GM12878 (cell line): Measurements from ENCODE around the gene UTP4. TPM values are rescaled to one million over a fixed set of nuclear protein-coding genes. Genes with fewer than 3 reads are reported as not detected.

Experiments used
- ATAC-seq: fragments of 200-7000 bp; cut with Tn5 transposase; 3 replicates; pipeline ENCODE4 v1.9.1; 2020; ENCODE audit warnings: mild to moderate bottlenecking, moderate library complexity
- BruUV-seq: library from RNA; stranded (reverse); fragments of 400-500 nt; replicated peaks from 2 replicates; lab custom pipeline; 2021; lab: Mats Ljungman, UMichigan
- CTCF ChIA-PET: fragments of 300-600 bp; sonication (Branson Sonifier 250); formaldehyde crosslinking; extraction: SDS; loops from one replicate; lab custom pipeline; 2021; ENCODE audit warnings: inconsistent platforms; lab: Yijun Ruan, JAX
- POLR2A ChIA-PET: fragments of 350-600 bp; formaldehyde crosslinking; extraction: SDS; loops from one replicate; lab custom pipeline; 2021; ENCODE audit warnings: inconsistent platforms; lab: Charles Lee
- RAD21 ChIA-PET: fragments of 300-600 bp; sonication (Branson Sonifier 250); formaldehyde crosslinking; loops from one replicate; lab custom pipeline; 2023; ENCODE audit warnings: antibody characterized with exemption; ENCODE audit not compliant: unreplicated experiment; lab: Charles Lee
- SMC1A ChIA-PET: fragments of 300-600 bp; sonication (Branson Sonifier 250); formaldehyde crosslinking; loops from one replicate; lab custom pipeline; 2023; ENCODE audit not compliant: unreplicated experiment, uncharacterized antibody; lab: Charles Lee
- DNase-seq: peaks from one replicate; pipeline ENCODE4 v3.0.0-alpha.2; 2011; ENCODE audit warnings: low read depth, low spot score
- FAIRE-seq: peaks from 3 replicates; lab custom pipeline; 2011; peaks lifted over from hg19 to GRCh38; lab: Jason Lieb, UNC
- H2AFZ ChIP-seq: 2 replicates; pipeline ENCODE4 v1.6.0; 2011; ENCODE audit warnings: low read depth, low read length, control low read depth; ENCODE audit not compliant: control insufficient read depth
- H3K27ac ChIP-seq: 2 replicates; pipeline ENCODE4 v1.5.1; 2011; ENCODE audit warnings: control low read depth; ENCODE audit not compliant: control insufficient read depth, insufficient read depth
- H3K27me3 ChIP-seq, 2 experiments: replicated peaks in 1 of 2; 2 replicates each; pipeline versions ENCODE4 v1.6.0 to v1.6.1; 2011; ENCODE audit warnings: low read length in 1 of 2; ENCODE audit not compliant: control insufficient read depth in 2 of 2, insufficient read depth in 2 of 2
- H3K36me3 ChIP-seq, 2 experiments: 2 replicates each; pipeline ENCODE4 v1.5.1; 2011; ENCODE audit warnings: low read length in 1 of 2; ENCODE audit not compliant: control insufficient read depth in 2 of 2, insufficient read depth in 2 of 2
- H3K4me1 ChIP-seq: 2 replicates; pipeline ENCODE4 v1.6.1; 2011; ENCODE audit warnings: mild to moderate bottlenecking, low read length, moderate library complexity, mixed read lengths; ENCODE audit not compliant: control insufficient read depth, insufficient read depth
- H3K4me2 ChIP-seq: 2 replicates; pipeline ENCODE4 v1.6.0; 2011; ENCODE audit warnings: control low read depth; ENCODE audit not compliant: control insufficient read depth, insufficient read depth
- H3K4me3 ChIP-seq: fragments of 200-600 bp; sonication (generic); 2 replicates; pipeline ENCODE4 v1.5.1; 2016
- H3K79me2 ChIP-seq: 2 replicates; pipeline ENCODE4 v1.6.0; 2011; ENCODE audit warnings: low read length; ENCODE audit not compliant: control insufficient read depth, insufficient read depth
- H3K9ac ChIP-seq: 2 replicates; pipeline ENCODE4 v1.8.0; 2011; ENCODE audit warnings: low read length, control low read depth, mixed read lengths; ENCODE audit not compliant: control insufficient read depth, insufficient read depth
- H3K9me3 ChIP-seq: replicated peaks from 3 replicates; pipeline ENCODE4 v1.5.1; 2011; ENCODE audit warnings: mild to moderate bottlenecking, low read length; ENCODE audit not compliant: control insufficient read depth, insufficient read depth
- H4K20me1 ChIP-seq: 2 replicates; pipeline ENCODE4 v1.6.0; 2011; ENCODE audit not compliant: control insufficient read depth, insufficient read depth
- ASH2L ChIP-seq: fragments of 300-600, 200-600 bp; sonication (generic); IDR thresholded peaks from 2 replicates; pipeline ENCODE4 v1.6.1; 2017; ENCODE audit warnings: low read depth, mild to moderate bottlenecking, borderline replicate concordance
- ATF7 ChIP-seq: fragments of 450-650 bp; IDR thresholded peaks from 2 replicates; pipeline ENCODE4 v1.6.1; 2016; ENCODE audit warnings: low read depth, mild to moderate bottlenecking
- BMI1 ChIP-seq: fragments of 450-650 bp; IDR thresholded peaks from 2 replicates; pipeline ENCODE4 v1.6.1; 2016; ENCODE audit warnings: mild to moderate bottlenecking, moderate library complexity, borderline replicate concordance
- IKZF1 ChIP-seq: fragments of 450-650 bp; conservative IDR thresholded peaks from 2 replicates; pipeline ENCODE4 v1.6.1; 2017; ENCODE audit warnings: antibody characterized with exemption, mild to moderate bottlenecking
- IRF4 ChIP-seq: IDR thresholded peaks from 2 replicates; pipeline ENCODE4 v1.6.1; 2011; ENCODE audit warnings: low read depth, low read length
- JUND ChIP-seq: IDR thresholded peaks from 2 replicates; pipeline ENCODE4 v1.6.1; 2012; ENCODE audit warnings: low read depth, mild to moderate bottlenecking, low read length, improper control_type of control experiment, moderate library complexity
- LARP7 ChIP-seq: fragments of 450-650 bp; IDR thresholded peaks from 2 replicates; pipeline ENCODE4 v1.6.1; 2017; ENCODE audit warnings: mild to moderate bottlenecking
- NFYA ChIP-seq: IDR thresholded peaks from 2 replicates; pipeline ENCODE4 v1.6.1; 2011; ENCODE audit warnings: low read depth, mild to moderate bottlenecking, low read length, improper control_type of control experiment, borderline replicate concordance
- NR2C2 ChIP-seq: IDR thresholded peaks from 2 replicates; pipeline ENCODE4 v1.6.1; 2011; ENCODE audit warnings: borderline replicate concordance, low read depth; ENCODE audit not compliant: control insufficient read depth, insufficient read length
- SMC3 ChIP-seq: IDR thresholded peaks from 2 replicates; pipeline ENCODE4 v1.6.1; 2011; ENCODE audit warnings: low read length, improper control_type of control experiment, borderline replicate concordance
- SRF ChIP-seq, 2 experiments: IDR thresholded peaks; 2 replicates each; pipeline ENCODE4 v1.6.1; 2011; ENCODE audit warnings: low read depth in 2 of 2, low read length in 2 of 2, mild to moderate bottlenecking in 1 of 2, moderate library complexity in 1 of 2
- TCF12 ChIP-seq: IDR thresholded peaks from 2 replicates; pipeline ENCODE4 v1.6.1; 2011; ENCODE audit warnings: low read depth, mild to moderate bottlenecking, low read length
- ZZZ3 ChIP-seq: IDR thresholded peaks from 2 replicates; pipeline ENCODE4 v1.6.1; 2011; ENCODE audit warnings: low read depth; ENCODE audit not compliant: control insufficient read depth, insufficient read length
- WGBS: methylation state at CpG from one replicate; pipeline ENCODE4 v1.1.6; 2016; ENCODE audit warnings: low lambda C conversion rate; ENCODE audit not compliant: insufficient replicate concordance, insufficient coverage; ENCODE audit errors: missing lambda C conversion rate; 5-methylcytosine and 5-hydroxymethylcytosine counted together
- in situ Hi-C: fragments of 300-500 bp; cut with MboI; formaldehyde crosslinking; loops from 9 replicates; pipeline ENCODE4 v1.14.3; 2018; ENCODE audit warnings: mixed read lengths
- intact Hi-C: fragments of 100-400 bp; cut with micrococcal nuclease; formaldehyde crosslinking; loops from one replicate; pipeline ENCODE4 v1.14.2; 2022; ENCODE audit not compliant: unreplicated experiment
- polyA plus RNA-seq, 11 experiments: library from polyadenylated mRNA; depleted of rRNA in 4 of 11; unstranded in 6 of 11; stranded (reverse) in 5 of 11; fragments of >200 nt; fragmentation: Nextera tagmentation in 4 of 11; fragmentation: Illumina TruSeq in 1 of 11; extraction: Ambion mirVana in 4 of 11; extraction: Trizol in 1 of 11; gene quantifications; 1 replicate in 1 of 11; 2 replicates in 10 of 11; pipeline versions ENCODE4 v1.2.1 to v1.2.3, GENCODE V29; 2011 to 2016; ENCODE audit warnings: inconsistent platforms in 2 of 11, missing spikeins in 2 of 11, low read depth in 1 of 11
- total RNA-seq, 4 experiments: library from RNA; depleted of rRNA in 3 of 4; stranded (reverse); fragments of >200 nt in 3 of 4; fragmentation: Illumina TruSeq in 1 of 4; extraction: Trizol in 1 of 4; gene quantifications; 2 replicates each; pipeline versions ENCODE4 v1.2.1 to v1.2.3, GENCODE V29; 2013 to 2021
- TF ChIP-seq, protein P1 (sequence below): fragments of 450-650 bp; IDR thresholded peaks from 2 replicates; pipeline ENCODE4 v1.6.1; 2016; ENCODE audit warnings: mild to moderate bottlenecking
- TF ChIP-seq, protein P2 (sequence below): fragments of 450-650 bp; IDR thresholded peaks from 2 replicates; pipeline ENCODE4 v1.6.1; 2016; ENCODE audit warnings: mild to moderate bottlenecking
- TF ChIP-seq, protein P3 (sequence below): fragments of 450-650 bp; IDR thresholded peaks from 2 replicates; pipeline ENCODE4 v1.6.1; 2017; ENCODE audit warnings: mild to moderate bottlenecking, moderate library complexity

UTP4 gene
- total and polyA plus RNA-seq, 10 of the 15 experiments (the other 5 are each of a cell fraction or from before 2014, with no cell fraction given) = 32.5 to 131 (median 84.0) TPM

DNA sequence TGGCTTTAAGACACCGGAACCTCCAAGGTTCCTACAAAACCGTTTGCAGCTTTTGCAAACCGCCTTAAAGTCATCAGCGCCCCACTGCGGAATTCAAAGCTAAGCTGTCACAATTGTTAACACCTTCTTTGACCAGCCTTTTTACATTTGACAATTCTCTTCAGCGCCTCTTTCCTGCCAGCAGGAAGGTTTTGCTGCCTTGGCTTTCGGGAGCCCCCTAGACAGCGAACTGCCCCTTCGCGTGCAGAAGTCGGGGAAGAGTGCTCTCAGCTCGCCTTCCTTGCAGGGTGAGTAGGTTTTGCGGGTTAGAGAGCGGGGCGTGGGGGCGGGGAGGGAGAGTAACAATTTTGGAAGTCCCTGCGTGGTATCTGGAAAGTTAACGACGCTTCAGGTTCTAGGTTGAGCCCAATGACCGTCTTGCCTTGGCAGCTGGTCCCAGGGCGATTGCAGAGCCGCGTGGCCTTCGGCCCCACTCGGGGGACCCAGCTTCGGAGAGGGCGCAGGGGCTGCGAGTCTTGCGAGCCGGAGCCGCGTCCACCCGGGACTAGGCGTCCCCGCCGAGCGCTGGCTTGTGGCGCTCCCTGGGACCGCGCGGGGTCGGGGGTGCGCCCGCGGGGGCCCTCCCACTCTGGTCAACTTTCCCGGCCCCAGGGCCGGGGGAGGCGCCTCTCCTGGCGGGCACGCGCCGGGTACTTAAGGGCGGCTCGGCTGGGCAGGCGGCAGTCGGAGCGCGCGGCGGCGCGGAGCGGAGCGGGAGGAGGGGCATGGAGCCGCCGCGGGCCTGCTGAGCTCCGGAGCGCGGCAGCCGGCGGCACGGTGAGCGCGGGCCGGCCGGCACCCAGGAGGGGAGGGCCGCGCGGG, 26.7 kb upstream of the UTP4 start, which contains the start of gene HAS3:
HAS3 (plus strand) TSS at position 153 of the 861 bp plus-strand sequence. CDS start 3,743 bp downstream, outside the sequence.
- ATAC-seq (peak; percentile 88), DNase-seq (no peak), FAIRE-seq (peak; percentile 86)
- no peaks in the 10 kb centered on the region for H3K9me3 ChIP-seq
- 2% methylated on average over 72 of the region's 80 CpGs for WGBS
- no peaks in the 10 kb centered on the region for H4K20me1 ChIP-seq
- peak within 1 kb of the TSS; percentile 74 for H3K4me3 ChIP-seq
- ChIA-PET POLR2A (interaction anchor here (0.6 kb wide), 1 partner anchor 103 kb away, joined by 4 read pairs; no protein-coding TSS in a partner anchor), CTCF (interaction anchor here (0.7 to 1.6 kb wide), 3 partner anchors 18 to 241 kb away, joined by 3 to 4 read pairs (median 3); no protein-coding TSS in a partner anchor), RAD21 (interaction anchor here (1.6 kb wide), 1 partner anchor 258 kb away, joined by 4 read pairs; no protein-coding TSS in a partner anchor), SMC1A (interaction anchor here (0.8 to 1.0 kb wide), 2 partner anchors 24 to 203 kb away, joined by 3 to 4 read pairs; no protein-coding TSS in a partner anchor)
- H3K27me3 ChIP-seq = peaks cover 1 to 3% of the 10 kb centered on the region in 2 experiments; a peak in 2 of 4 replicates
- no peaks in the 10 kb centered on the region for H3K79me2 ChIP-seq
- peaks cover 6% of the 10 kb centered on the region for H3K4me1 ChIP-seq
- no peak within 1 kb of the TSS for H3K9ac ChIP-seq
- peak within 1 kb of the TSS; percentile 93 for H3K4me2 ChIP-seq
- peak within 1 kb of the TSS; percentile 63 for H2AFZ ChIP-seq
- no TSS peak for BruUV-seq
- H3K27ac ChIP-seq = no peak within 1 kb of the TSS
- intact Hi-C loops = no loop called here
- H3K36me3 ChIP-seq = no peaks in the 10 kb centered on the region
- in situ Hi-C loops = no loop called here
- TF ChIP-seq, protein P1, sequence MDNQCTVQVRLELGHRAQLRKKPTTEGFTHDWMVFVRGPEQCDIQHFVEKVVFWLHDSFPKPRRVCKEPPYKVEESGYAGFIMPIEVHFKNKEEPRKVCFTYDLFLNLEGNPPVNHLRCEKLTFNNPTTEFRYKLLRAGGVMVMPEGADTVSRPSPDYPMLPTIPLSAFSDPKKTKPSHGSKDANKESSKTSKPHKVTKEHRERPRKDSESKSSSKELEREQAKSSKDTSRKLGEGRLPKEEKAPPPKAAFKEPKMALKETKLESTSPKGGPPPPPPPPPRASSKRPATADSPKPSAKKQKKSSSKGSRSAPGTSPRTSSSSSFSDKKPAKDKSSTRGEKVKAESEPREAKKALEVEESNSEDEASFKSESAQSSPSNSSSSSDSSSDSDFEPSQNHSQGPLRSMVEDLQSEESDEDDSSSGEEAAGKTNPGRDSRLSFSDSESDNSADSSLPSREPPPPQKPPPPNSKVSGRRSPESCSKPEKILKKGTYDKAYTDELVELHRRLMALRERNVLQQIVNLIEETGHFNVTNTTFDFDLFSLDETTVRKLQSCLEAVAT = no peak
- TF ChIP-seq IRF4 = no peak
- no peak for TF ChIP-seq JUND
- TF ChIP-seq ZZZ3 = no peak
- TF ChIP-seq SMC3 = peak; percentile 45; the same call in 1 of the 2 replicates
- TF ChIP-seq ASH2L = no peak
- TF ChIP-seq IKZF1 = peak; percentile 37
- TF ChIP-seq NR2C2 = no peak
- no peak for TF ChIP-seq BMI1
- no peak for TF ChIP-seq TCF12
- no peak for TF ChIP-seq ATF7
- TF ChIP-seq, protein P2, sequence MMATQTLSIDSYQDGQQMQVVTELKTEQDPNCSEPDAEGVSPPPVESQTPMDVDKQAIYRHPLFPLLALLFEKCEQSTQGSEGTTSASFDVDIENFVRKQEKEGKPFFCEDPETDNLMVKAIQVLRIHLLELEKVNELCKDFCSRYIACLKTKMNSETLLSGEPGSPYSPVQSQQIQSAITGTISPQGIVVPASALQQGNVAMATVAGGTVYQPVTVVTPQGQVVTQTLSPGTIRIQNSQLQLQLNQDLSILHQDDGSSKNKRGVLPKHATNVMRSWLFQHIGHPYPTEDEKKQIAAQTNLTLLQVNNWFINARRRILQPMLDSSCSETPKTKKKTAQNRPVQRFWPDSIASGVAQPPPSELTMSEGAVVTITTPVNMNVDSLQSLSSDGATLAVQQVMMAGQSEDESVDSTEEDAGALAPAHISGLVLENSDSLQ = no peak
- TF ChIP-seq, protein P3, sequence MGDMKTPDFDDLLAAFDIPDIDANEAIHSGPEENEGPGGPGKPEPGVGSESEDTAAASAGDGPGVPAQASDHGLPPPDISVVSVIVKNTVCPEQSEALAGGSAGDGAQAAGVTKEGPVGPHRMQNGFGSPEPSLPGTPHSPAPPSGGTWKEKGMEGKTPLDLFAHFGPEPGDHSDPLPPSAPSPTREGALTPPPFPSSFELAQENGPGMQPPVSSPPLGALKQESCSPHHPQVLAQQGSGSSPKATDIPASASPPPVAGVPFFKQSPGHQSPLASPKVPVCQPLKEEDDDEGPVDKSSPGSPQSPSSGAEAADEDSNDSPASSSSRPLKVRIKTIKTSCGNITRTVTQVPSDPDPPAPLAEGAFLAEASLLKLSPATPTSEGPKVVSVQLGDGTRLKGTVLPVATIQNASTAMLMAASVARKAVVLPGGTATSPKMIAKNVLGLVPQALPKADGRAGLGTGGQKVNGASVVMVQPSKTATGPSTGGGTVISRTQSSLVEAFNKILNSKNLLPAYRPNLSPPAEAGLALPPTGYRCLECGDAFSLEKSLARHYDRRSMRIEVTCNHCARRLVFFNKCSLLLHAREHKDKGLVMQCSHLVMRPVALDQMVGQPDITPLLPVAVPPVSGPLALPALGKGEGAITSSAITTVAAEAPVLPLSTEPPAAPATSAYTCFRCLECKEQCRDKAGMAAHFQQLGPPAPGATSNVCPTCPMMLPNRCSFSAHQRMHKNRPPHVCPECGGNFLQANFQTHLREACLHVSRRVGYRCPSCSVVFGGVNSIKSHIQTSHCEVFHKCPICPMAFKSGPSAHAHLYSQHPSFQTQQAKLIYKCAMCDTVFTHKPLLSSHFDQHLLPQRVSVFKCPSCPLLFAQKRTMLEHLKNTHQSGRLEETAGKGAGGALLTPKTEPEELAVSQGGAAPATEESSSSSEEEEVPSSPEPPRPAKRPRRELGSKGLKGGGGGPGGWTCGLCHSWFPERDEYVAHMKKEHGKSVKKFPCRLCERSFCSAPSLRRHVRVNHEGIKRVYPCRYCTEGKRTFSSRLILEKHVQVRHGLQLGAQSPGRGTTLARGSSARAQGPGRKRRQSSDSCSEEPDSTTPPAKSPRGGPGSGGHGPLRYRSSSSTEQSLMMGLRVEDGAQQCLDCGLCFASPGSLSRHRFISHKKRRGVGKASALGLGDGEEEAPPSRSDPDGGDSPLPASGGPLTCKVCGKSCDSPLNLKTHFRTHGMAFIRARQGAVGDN = no peak
- no peak for TF ChIP-seq SRF (IDR thresholded peaks at IDR 0.05; ENCODE audit: low read depth in 2 of 2, low read length in 2 of 2)
- no peak for TF ChIP-seq NFYA
- 0 out of 2 replicates have a peak, but pooled peaks have one; percentile 51 for TF ChIP-seq LARP7
